ENCODE measurements around the gene ZNF821. TPM values are rescaled to one million over a fixed set of nuclear protein-coding genes. Genes with fewer than 3 reads are reported as not detected.
"Not testable (repeated sequence)": the region's sequence is repeated elsewhere in the genome, so short reads cannot be mapped to it uniquely, and the experiment has no call there.

Gene ZNF821
- total and polyA plus RNA-seq, 4 experiments from 2014 or later = 8.0 to 10.4 (median 9.7) TPM

- DNase-seq; POLR2A ChIA-PET (ENCODE audit: partially characterized antibody); H3K27me3 ChIP-seq (ENCODE audit: insufficient read depth, low read length); H3K9me3 Mint-ChIP-seq; H3K36me3 Mint-ChIP-seq; H3K4me1 ChIP-seq (ENCODE audit: insufficient read depth, low read length); H3K27me3 Mint-ChIP-seq; H3K4me3 Mint-ChIP-seq; H3K27ac Mint-ChIP-seq; H3K27ac ChIP-seq (ENCODE audit: low read depth, low read length); H3K9me3 ChIP-seq (ENCODE audit: control insufficient read depth in 1 of 2, low read length in 2 of 2); H3K4me3 ChIP-seq (ENCODE audit: low read length in 2 of 2); H3K36me3 ChIP-seq (ENCODE audit: insufficient read depth, low read length); H3K4me1 Mint-ChIP-seq; intact Hi-C loops (cut with micrococcal nuclease): not testable (repeated sequence)
- CTCF ChIA-PET (ENCODE audit: partially characterized antibody) = interaction anchor here (1.8 kb wide), 1 partner anchor 11 kb away, joined by 4 read pairs; no protein-coding TSS in a partner anchor
These were observed 52.3 kb downstream of the ZNF821 start for GRCh38 chr16:71831698-71832097.

GRCh38 chr16:71830359-71830758 is 53.6 kb downstream of the ZNF821 start:
- Mint-ChIP-seq H3K27me3 (no peaks in the 10 kb centered on the region), H3K36me3 (no peaks in the 10 kb centered on the region), H3K4me3 (no peak overlapping the region), H3K9me3 (no peaks in the 10 kb centered on the region), H3K4me1 (peaks cover 0 to 7% (median 5%) of the 10 kb centered on the region in 4 donors), H3K27ac (no peak overlapping the region)
- ChIA-PET POLR2A (ENCODE audit: partially characterized antibody) (no interaction called here), CTCF (ENCODE audit: partially characterized antibody) (interaction anchor here (1.2 kb wide), 1 partner anchor 50 kb away, joined by 3 read pairs; no protein-coding TSS in a partner anchor)
- intact Hi-C loops (cut with micrococcal nuclease) = no loop called here
- Histone ChIP-seq H3K27ac (ENCODE audit: low read depth, low read length) (no peak overlapping the region), H3K27me3 (ENCODE audit: insufficient read depth, low read length) (no peaks in the 10 kb centered on the region), H3K4me1 (ENCODE audit: insufficient read depth, low read length) (no peaks in the 10 kb centered on the region), H3K36me3 (ENCODE audit: insufficient read depth, low read length) (no peaks in the 10 kb centered on the region), H3K4me3 (ENCODE audit: low read length in 2 of 2) (no peak overlapping the region), H3K9me3 (ENCODE audit: control insufficient read depth in 1 of 2, low read length in 2 of 2) (no peaks in the 10 kb centered on the region)
- DNase-seq = no peak

DNA sequence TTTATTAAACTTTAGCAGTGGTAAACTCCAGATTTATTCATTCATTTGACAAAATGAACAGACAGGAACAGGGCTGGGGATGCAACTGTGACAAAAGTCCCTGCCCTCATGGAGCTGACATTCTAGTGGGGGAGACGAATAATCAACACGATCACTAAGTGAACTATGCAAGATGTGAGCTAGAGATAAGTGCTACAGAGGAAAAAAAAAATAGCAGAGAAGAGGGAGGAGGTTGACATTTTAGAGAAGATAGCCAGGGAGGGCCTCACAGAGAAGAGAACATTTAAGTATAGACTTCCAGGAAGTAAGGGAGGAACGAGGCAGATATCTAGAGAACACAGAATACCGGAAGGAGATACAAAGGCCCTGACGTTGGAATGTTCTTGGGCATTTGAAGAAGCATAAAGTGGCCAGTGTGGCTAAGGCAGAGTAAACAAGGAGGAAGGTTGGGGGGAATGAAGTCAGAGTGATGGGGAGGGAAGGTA is 57.4 kb downstream of the ZNF821 start:
- Histone ChIP-seq H3K4me3 (ENCODE audit: low read length in 2 of 2) (no peak overlapping the region), H3K36me3 (ENCODE audit: insufficient read depth, low read length) (no peaks in the 10 kb centered on the region), H3K4me1 (ENCODE audit: insufficient read depth, low read length) (no peaks in the 10 kb centered on the region), H3K27me3 (ENCODE audit: insufficient read depth, low read length) (no peaks in the 10 kb centered on the region), H3K9me3 (ENCODE audit: control insufficient read depth in 1 of 2, low read length in 2 of 2) (no peaks in the 10 kb centered on the region), H3K27ac (ENCODE audit: low read depth, low read length) (no peak overlapping the region)
- ChIA-PET CTCF (ENCODE audit: partially characterized antibody) (no interaction called here), POLR2A (ENCODE audit: partially characterized antibody) (no interaction called here)
- intact Hi-C loops (cut with micrococcal nuclease) = no loop called here
- no peaks in the 10 kb centered on the region for H3K27me3 Mint-ChIP-seq
- H3K36me3 Mint-ChIP-seq = no peaks in the 10 kb centered on the region
- H3K4me1 Mint-ChIP-seq = peaks cover 0 to 2% (median 0%) of the 10 kb centered on the region in 4 donors
- no peaks in the 10 kb centered on the region for H3K9me3 Mint-ChIP-seq
- no peak for DNase-seq
- H3K4me3 Mint-ChIP-seq = no peak overlapping the region
- H3K27ac Mint-ChIP-seq = peak overlapping the region in 2 of 7 donors; percentile 62 to 88

- H3K27ac ChIP-seq (ENCODE audit: low read depth, low read length); H3K36me3 Mint-ChIP-seq; DNase-seq; H3K4me3 ChIP-seq (ENCODE audit: low read length in 2 of 2); H3K9me3 Mint-ChIP-seq; H3K27me3 Mint-ChIP-seq; intact Hi-C loops (cut with micrococcal nuclease); H3K9me3 ChIP-seq (ENCODE audit: control insufficient read depth in 1 of 2, low read length in 2 of 2); H3K27me3 ChIP-seq (ENCODE audit: insufficient read depth, low read length); H3K36me3 ChIP-seq (ENCODE audit: insufficient read depth, low read length): not testable (repeated sequence)
- H3K27ac Mint-ChIP-seq = peak overlapping the region in 6 of 7 donors; percentile 47 to 84 (median 72)
- CTCF ChIA-PET (ENCODE audit: partially characterized antibody) = interaction anchor here (1.5 kb wide), 1 partner anchor 65 kb away, joined by 4 read pairs; no protein-coding TSS in a partner anchor
- POLR2A ChIA-PET (ENCODE audit: partially characterized antibody) = interaction anchor here (1.2 to 1.8 kb wide), 4 partner anchors 9 to 78 kb away, joined by 4 to 7 read pairs (median 4); partner anchors contain the start of gene AP1G1
- peaks cover 20% of the 10 kb centered on the region for H3K4me1 ChIP-seq (ENCODE audit: insufficient read depth, low read length)
- peak overlapping the region in 4 of 8 donors; percentile 18 to 73 (median 46) for H3K4me3 Mint-ChIP-seq
- H3K4me1 Mint-ChIP-seq = peaks cover 11 to 18% (median 13%) of the 10 kb centered on the region in 4 donors
These were observed 66.9 kb downstream of the ZNF821 start for GRCh38 chr16:71817155-71817500.

DNA sequence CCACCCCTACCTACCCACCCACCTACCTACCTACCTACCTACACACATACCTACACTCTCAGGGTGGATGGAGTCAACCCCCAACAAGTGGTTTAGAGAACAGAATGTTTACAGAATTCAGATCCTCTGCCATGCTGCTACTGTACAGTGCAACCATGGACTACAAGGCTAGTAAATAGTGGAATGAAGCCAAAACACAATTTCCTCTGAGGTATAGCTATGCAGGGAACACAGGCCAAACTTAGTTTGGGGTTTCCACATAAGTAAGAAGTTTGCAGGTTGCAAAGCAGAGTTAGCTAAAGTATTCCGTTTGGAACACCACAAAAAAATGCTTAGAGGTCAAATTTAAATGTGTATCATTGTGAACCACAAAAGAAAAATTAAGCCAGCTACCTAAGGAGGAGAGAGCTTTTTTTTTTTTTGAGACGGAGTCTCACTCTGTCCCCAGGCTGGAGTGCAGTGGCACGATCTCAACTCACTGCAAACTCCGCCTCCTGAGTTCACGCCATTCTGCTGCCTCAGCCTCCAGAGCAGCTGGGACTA is 72.7 kb downstream of the ZNF821 start:
- Mint-ChIP-seq H3K4me3 (peak overlapping the region in 7 of 8 donors; percentile 24 to 71 (median 59)), H3K27ac (peak overlapping the region; percentile 56 to 93 (median 84)), H3K27me3 (peaks cover 0 to 2% of the 10 kb centered on the region in 2 donors), H3K36me3 (peaks cover 0 to 17% of the 10 kb centered on the region in 2 donors), H3K4me1 (peaks cover 17 to 43% (median 28%) of the 10 kb centered on the region in 4 donors), H3K9me3 (peaks cover 0 to 3% (median 0%) of the 10 kb centered on the region in 8 donors)
- POLR2A ChIA-PET (ENCODE audit: partially characterized antibody) = interaction anchor here (0.9 to 5.7 kb wide), 4 partner anchors 24 to 84 kb away, joined by 3 to 157 read pairs (median 6); partner anchors contain the start of genes IST1 and ZNF821
- Histone ChIP-seq H3K4me1 (ENCODE audit: insufficient read depth, low read length) (peaks cover 32% of the 10 kb centered on the region), H3K27ac (ENCODE audit: low read depth, low read length) (peak overlapping the region; percentile 30), H3K4me3 (ENCODE audit: low read length in 2 of 2) (no peak overlapping the region), H3K9me3 (ENCODE audit: control insufficient read depth in 1 of 2, low read length in 2 of 2) (no peaks in the 10 kb centered on the region), H3K27me3 (ENCODE audit: insufficient read depth, low read length) (no peaks in the 10 kb centered on the region), H3K36me3 (ENCODE audit: insufficient read depth, low read length) (peaks cover 5% of the 10 kb centered on the region)
- CTCF ChIA-PET (ENCODE audit: partially characterized antibody) = interaction anchor here (5.6 kb wide), 1 partner anchor 71 kb away, joined by 53 read pairs; no protein-coding TSS in a partner anchor
- DNase-seq = peak; percentile 40 to 66 (median 56)
- intact Hi-C loops (cut with micrococcal nuclease) = no loop called here

DNA sequence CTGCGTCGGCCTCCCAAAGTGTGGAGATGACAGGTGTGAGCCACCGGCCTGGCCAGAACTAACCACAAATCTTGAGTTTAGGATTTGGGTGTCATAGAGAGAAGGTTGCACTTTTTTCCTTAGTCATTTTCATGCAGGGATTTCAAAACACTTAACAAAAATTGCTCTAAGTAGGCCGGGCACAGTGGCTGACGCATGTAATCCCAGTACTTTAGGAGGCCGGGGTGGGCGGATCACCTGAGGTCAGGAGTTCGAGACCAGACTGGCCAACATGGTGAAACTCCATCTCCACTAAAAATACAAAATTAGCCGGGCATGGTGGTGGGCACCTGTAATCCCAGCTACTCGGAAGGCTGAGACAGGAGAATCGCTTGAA is 73.8 kb downstream of the ZNF821 start:
- intact Hi-C loops (cut with micrococcal nuclease); H3K4me3 ChIP-seq (ENCODE audit: low read length in 2 of 2); H3K27me3 ChIP-seq (ENCODE audit: insufficient read depth, low read length); H3K9me3 Mint-ChIP-seq; H3K9me3 ChIP-seq (ENCODE audit: control insufficient read depth in 1 of 2, low read length in 2 of 2); H3K36me3 ChIP-seq (ENCODE audit: insufficient read depth, low read length); DNase-seq; H3K27ac ChIP-seq (ENCODE audit: low read depth, low read length); H3K27me3 Mint-ChIP-seq: not testable (repeated sequence)
- H3K4me1 ChIP-seq (ENCODE audit: insufficient read depth, low read length) = peaks cover 37% of the 10 kb centered on the region
- H3K36me3 Mint-ChIP-seq = peaks cover 0 to 17% of the 10 kb centered on the region in 2 donors
- ChIA-PET POLR2A (ENCODE audit: partially characterized antibody) (interaction anchor here (1.7 to 5.7 kb wide), 4 partner anchors 35 to 151 kb away, joined by 5 to 157 read pairs (median 12); partner anchors contain the start of gene ZNF821), CTCF (ENCODE audit: partially characterized antibody) (interaction anchor here (5.6 kb wide), 1 partner anchor 72 kb away, joined by 53 read pairs; no protein-coding TSS in a partner anchor)
- peak overlapping the region; percentile 42 to 100 (median 100) for H3K27ac Mint-ChIP-seq
- H3K4me1 Mint-ChIP-seq = peaks cover 18 to 49% (median 31%) of the 10 kb centered on the region in 4 donors
- peak overlapping the region in 6 of 8 donors; percentile 20 to 99 (median 70) for H3K4me3 Mint-ChIP-seq

Measured in CD4-positive, alpha-beta memory T cell (primary cell).